Activated T-cell treated with anti-CD3 and anti-CD28 coated beads, Interleukin-2, amount 50 U/mL, for 48 hours (primary cell): ENCODE measurements around the gene SELENOM.
"Not testable (repeated sequence)": the region's sequence is repeated elsewhere in the genome, so short reads cannot be mapped to it uniquely, and the experiment has no call there.

Experiments
- DNase-seq, 2 experiments: peaks; one replicate each; pipeline ENCODE4 v3.0.0-alpha.2; 2020

SELENOM gene

DNA sequence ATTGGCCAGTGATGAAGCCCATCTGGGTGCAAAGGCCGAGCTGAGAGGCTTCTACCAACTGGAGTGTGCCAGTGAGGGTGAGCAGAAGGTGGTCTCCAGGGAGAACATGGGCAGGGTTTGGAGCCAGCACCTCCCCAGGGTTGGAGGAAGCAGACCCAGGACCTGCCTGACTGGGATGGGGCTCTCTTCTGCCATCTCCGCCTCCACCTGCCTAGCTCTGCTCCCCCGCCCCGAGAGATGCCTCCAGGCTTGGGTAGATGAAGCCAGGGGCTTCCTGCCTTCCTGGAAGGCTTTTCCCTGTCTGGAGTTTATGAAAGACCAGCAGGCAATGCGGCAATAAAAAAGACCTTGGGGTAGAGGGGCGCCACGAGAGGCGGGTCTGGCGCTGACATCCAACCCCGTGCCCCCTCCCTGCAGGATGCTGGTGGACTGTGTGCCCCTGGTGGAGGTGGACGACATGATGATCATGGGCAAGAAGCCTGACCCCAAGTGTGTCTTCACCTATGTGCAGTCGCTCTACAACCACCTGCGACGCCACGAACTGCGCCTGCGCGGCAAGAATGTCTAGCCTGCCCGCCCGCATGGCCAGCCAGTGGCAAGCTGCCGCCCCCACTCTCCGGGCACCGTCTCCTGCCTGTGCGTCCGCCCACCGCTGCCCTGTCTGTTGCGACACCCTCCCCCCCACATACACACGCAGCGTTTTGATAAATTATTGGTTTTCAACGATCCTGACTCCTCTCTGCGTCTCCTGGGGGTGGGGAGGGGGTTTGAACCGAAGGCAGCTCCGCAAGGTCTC lies 3.3 kb downstream of the SELENOM start:
- no peak for DNase-seq

DNA sequence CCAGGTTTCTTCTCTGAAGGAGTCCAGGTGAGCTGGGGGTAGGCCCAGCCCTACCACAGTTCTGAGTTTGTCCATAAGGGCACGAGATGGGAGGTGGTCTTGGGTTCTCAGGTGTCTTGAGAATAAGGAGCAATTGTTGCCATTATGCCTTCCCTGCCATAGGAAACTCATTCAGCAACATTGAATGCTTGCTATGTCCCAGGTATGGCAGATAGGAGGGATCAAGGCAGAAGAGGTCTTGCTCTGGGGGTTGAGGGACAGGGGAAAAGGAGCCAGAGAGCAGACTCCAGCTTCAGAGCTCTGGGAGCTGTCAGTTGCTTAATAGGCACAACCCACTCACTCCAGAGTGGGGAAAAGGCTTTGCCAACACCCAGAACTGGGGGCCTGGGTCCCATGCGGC lies 4.3 kb downstream of the SELENOM start:
- no peak for DNase-seq

DNA sequence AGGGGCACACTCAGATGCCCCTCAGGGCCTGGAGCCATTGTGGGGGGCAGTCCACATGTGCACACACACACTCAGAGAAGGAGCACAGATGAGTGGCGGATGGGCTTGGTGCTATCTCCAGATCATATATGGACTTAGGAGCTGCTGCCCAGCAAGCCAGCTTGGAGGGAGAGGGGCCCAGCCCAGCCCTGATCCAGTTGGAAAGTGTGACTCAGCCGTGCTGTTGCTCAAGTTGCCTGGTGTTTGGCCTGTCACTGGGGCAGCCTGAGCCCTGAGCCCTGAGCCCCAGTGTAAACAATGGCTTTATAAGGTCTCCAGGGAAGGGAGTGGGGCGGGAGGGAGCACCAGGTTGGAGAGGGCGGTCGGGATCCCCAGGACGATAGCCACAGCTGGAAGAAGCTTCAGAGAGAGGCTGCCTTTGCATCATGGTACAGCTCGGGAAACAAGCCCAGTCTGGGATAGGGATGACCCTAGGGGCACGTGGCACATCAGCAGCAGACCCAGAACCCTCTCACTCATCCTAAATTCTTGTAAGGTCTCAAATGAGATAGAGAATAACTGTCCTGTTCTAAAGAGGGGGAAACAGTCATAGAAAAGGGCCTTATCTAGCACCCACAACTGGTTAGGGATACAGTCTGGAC lies 4.8 kb downstream of the SELENOM start:
- no peak for DNase-seq

DNA sequence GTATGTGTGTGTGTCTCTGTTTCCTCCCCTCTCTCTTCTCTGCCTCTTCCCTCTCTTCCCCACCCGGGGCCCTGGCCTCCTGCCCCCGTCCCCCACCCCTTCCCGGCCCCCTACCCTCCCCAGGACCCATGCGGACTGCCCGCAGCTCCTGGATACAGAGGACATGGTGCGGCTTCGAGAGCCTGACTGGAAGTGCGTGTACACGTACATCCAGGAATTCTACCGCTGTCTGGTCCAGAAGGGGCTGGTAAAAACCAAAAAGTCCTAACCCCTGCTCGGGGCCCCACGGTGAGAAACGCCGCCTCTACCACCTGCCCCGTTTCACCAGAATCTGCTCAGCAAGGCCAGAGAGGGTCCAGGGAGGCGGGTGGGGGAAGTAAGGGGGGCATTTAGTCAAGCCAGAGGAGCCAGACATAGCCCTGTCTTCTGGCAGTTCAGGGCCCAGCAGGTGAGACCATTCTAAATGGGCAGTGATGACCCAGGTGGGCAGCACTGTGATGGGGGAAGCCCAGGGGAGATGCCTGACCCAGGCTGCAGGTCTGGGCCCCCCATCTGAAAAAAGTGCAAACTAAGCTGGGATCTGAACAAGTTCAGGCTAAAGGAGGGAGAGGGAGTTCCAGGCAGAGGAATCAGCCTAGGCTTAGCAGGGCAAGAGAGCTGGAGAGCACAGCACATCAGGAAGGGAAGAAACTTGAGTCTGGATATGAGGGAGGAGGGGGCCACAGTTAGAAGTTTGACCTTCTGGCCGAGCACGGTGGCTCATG lies 6.4 kb downstream of the SELENOM start:
- DNase-seq, result no peak

DNA sequence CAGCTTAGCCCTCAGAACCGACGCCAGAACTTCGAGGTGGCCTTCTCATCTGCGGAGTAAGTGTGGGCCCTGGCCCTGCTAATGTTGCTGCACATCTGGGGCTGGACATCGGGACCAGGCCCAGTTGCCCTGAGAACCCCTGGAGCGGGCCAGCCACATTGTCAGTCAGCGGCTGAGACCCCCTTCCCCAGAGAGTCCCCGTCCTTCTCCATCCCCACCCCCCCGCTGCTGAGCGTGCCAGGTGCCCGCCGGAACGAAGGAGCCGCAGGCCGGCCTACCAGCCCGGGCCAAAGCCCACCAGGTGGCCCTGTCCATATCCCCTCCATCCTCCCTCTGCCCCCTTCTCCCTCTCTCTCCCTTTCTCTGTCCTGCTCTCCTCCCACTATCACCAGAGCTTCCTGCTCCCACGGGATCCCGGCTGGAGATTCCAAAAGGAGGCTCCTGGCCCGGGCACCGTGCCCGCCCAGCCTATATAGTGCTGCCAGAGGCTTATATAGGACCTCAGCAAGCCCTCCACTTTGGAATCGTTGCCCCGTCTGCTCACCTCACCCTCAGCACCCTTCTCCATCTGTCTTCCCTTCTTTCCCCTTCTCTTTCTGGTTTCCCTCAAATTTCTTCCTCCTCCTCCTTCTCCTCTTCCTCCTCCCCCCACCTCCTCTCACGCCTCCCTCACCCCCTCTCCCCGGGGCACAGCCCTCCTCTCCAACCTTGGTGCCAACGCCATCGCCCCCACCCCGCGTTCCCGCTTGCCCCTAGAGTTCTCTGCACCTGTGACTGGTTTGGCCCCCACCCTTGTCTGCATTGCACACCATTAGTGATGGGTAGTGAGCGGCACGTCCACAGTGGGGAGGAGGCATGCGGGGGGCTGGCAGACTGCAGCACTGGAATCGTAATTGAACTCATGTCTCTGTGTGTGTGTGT lies 7.3 kb downstream of the SELENOM start:
- DNase-seq, result no peak

DNA sequence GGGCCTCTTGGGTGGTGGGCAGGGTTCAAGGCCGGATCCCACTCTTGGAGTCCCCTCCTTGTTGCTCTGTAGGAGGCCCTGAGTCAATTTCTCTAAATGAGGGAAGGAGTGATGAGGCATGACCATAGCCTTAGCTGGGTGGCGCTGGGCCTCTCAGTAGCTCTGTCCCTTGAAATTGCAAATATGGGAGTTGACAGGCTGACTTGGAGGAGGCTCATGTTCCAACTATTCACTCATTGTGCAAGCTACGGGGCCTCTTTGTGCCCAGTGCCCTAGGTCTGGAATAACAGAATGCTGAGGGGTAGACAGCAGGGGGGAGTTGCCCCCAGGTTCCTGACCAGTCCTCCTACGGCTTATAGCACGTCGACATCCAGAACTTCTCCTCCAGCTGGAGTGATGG lies 8.0 kb downstream of the SELENOM start:
- DNase-seq, result no peak

DNA sequence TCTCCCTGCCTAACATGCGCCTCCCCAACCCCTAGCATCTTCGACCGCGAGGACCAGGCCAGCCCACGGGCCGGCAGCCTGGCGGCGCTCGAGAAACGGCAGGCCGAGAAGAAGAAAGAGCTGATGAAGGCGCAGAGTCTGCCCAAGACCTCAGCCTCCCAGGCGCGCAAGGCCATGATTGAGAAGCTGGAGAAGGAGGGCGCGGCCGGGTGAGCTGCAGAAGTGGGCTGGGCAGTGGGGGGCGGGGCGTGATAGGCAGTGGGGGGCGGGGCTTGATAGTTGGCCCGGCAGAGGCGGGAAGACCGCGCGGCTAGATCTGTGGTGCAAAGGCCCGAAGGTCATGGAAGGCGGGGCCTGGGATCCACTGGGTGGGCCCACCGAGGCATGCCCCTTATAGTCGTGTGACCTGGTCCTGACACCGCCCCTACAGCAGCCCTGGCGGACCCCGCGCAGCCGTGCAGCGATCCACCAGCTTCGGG lies 8.7 kb downstream of the SELENOM start:
- DNase-seq, result no peak

DNA sequence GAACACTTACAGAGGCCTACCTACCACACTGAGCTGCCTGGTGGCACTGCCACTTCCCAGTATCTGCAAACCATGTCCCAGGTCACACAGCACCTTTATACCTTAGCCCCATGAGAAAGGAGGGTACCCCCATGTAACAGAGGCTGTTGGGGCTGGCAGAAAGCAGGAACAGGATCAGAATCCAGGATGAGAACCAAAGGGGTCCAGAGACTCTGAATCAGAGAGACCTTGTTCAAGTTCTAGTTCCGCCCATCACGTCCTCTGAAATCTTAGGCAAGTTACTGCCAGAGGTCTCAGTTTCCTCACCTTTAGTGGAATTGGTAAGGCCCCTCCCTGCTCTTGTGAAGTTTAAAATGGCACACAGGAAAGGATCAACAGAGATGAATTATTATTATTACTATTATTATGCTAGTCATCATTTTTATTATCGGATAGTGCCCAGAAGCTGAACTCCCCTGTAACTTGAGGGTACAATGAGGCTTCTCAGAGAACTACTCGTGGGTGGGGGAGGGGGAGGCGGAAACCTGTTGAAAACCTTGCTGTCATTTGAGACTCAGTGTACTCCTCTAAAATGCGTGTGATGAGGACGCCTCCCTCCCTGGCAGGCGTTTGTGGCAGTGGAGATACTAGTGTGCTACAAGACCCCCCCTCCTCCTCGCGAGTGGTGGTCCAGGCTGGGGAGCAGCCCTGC lies 9.3 kb downstream of the SELENOM start:
- DNase-seq, result no peak

DNA sequence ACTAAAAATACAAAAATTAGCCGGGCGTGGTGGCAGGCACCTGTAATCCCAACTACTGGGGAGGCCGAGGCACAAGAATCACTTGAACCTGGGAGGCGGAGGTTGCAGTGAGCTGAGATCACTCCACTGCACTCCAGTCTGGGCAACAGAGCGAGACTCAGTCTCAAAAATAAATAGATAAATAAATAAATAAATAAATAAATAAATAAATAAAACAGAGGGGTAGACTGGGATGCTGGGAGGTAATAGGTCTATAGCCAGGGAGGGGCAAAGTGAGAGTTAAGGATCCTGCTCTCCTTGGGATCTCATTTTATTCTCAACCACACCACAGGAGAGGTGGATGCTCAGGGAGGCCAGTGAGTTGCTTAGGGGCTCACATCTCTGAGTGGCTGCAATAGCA lies 9.8 kb downstream of the SELENOM start:
- not testable (repeated sequence) for DNase-seq

DNA sequence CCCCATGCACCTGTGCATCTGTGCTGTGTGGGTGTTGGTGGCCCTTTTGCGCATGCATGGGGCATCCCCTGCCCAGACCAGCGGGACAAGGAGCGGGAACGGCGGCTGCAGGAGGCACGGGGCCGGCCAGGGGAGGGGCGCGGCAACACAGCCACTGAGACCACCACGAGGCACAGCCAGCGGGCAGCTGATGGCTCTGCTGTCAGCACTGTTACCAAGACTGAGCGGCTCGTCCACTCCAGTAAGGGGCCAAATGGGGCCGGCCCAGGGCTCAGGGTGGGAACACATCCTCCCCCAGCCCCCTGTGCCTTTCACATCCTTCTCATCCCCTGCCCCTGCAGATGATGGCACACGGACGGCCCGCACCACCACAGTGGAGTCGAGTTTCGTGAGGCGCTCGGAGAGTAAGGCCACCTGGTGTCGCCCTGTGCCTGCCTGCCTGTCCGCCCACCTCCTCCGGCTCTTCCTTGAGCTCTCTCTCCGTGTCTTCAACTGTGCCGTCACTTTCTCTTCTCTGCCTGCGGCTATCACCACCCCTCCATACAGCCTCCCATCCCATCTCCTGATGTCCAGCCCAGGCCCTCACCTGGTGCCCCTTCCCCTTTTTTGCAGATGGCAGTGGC lies 10.6 kb downstream of the SELENOM start:
- no peak for DNase-seq

DNA sequence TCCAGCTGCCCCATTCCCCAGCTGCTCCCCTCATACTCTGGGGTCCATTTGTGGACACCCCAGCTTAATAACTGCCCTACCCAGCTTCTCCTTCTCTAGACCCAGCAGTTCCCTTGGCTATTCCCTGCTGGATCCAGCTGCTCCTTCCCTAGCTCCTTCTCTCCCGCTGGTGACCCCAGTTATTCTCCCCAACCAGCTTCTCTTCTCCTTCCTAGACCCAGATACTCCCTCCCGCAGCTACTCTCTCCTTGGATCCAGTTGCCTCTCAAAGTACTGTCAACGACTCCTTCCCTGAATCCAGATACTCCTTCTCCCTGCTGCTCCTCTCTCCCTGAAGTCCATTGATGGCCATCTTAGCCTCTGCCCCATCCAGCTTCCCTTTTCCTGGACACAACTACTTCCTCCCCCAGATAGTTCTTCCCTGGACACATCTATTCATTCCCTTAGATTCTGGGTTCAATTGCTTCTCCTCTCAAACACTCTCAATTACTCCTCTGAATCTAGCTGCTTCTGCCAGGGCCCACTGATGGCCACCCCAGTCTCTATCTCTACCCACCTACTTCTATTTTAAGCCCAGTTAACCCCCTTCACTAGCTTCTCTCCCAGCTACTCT lies 11.6 kb downstream of the SELENOM start:
- DNase-seq, result no peak

DNA sequence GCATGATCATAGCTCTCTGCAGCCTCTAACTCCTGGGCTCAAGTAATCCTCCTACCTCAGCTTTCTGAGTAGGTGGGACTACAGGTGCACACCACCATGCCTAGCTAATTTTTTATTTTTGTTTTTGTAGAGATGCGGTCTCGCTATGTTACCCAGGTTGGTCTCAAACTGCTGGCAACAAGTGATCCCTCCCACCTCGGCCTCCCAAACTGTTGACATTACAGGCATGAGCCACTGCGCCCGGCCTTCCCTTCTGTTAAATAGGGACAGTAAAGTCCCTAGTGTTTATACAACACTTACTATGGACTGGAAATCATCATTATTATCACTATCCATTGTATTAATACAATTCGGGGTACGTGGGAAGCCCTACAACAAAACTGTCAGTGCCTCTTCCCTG lies 12.6 kb downstream of the SELENOM start:
- no peak for DNase-seq

DNA sequence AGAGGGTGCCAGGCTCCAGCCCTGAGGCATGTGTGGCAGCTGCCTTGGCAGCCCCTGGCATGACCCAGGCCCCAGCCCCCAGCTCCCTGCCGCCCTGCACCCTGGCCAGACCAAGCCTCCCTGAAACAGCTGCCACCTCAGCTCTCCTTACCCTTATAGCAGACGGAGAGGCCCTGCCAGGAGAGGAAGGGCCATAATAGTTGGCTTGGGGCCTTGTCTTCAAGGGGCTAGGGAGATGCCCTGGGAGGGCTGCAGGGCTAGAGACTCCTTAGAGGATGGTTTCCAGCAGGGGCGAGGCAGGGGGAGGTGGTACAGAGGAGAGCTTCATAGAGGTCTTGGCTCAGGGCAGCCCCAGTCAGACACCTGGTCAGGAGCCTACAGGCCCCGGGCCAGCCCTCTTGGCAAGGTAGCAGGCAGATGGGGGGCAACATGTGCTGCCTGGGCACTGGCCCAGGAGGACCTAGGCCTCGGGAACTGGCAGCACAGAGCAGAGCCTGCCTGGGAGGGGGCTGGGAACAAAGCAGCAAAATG lies 13.3 kb downstream of the SELENOM start:
- no peak for DNase-seq

DNA sequence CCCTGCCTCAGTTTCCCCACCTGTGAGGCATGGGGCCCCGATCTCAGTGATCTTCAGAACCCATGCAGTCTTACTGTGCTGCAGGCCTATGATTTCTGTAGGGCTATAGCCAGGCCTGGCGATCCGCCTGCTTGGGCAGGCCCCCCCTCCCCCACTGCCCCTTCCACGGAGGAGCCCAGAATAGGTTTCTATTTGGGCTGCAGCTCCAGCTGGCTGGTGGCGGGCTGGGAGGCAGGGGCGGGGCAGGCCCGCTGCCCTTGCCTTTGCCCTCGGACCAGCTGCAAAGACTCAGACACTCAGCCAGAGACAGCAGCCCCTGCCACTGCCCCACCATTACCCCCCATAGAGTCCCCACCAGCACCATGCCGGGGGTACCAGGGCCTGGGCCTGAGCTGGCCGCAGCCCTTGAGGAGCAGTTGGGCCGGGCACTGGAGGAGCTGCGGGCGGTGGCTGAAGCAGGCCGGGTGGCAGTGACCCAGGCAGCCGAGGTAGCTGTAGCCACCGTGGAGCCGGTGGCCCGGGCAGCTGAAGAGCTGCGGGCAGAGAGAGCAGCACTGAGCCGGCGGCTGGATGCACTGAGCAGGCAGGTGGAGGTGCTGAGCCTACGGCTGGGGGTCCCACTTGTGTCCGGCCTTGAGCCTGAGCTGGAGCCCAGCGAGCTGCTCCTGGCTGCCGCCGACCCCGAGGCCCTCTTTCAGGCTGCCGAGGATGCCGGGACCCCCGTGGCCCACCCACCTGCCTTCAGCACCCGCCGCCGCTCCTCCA lies 14.1 kb downstream of the SELENOM start:
- DNase-seq, result no peak

DNA sequence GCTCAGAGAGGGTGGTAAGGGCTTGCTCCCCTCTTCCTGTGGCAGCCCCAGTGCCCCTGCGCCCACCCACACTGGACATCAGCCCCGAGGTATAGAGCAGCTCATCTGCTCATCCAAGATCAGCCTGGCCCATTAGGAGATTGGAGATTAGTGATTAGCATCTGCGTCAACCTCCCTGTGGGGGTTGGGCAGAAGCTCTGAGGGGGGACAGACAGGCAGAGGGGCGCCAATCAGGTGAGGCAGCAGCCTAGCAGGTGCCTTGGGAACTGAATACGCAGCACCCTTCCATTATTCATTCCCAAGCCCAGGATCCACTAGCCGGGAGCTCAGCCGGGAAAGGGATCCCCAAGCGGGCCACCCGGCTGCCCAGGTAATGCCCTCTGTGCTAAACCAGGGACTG lies 15.2 kb downstream of the SELENOM start:
- no peak for DNase-seq

DNA sequence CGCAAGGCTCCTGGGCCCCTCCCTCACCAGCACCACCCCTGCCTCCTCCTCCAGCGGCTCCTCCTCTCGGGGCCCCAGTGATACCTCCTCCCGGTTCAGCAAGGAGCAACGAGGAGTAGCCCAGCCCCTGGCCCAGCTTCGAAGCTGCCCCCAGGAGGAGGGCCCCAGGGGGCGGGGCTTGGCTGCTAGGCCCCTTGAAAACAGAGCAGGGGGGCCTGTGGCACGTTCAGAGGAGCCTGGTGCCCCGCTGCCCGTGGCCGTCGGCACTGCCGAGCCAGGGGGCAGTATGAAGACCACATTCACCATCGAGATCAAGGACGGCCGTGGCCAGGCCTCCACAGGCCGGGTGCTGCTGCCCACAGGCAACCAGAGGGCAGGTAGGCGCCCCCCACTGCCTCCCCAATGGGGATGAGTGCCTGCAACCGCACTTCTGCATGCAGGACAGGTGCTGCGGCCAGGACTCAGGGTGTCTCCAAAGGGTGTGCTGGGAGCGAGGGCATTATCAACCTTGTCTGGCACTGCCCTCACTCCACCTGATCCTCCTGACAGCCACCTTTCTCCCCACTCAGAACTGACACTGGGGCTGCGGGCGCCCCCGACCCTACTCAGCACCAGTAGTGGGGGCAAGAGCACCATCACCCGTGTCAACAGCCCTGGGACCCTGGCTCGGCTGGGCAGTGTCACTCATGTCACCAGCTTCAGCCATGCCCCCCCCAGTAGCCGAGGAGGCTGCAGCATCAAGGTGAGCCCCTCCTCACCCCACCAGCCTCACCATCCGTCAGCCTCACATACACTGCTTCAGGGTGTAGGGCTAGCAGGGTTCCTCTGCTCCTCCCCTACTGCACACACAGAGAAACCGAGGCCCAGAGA lies 16.0 kb downstream of the SELENOM start:
- DNase-seq, result no peak

DNA sequence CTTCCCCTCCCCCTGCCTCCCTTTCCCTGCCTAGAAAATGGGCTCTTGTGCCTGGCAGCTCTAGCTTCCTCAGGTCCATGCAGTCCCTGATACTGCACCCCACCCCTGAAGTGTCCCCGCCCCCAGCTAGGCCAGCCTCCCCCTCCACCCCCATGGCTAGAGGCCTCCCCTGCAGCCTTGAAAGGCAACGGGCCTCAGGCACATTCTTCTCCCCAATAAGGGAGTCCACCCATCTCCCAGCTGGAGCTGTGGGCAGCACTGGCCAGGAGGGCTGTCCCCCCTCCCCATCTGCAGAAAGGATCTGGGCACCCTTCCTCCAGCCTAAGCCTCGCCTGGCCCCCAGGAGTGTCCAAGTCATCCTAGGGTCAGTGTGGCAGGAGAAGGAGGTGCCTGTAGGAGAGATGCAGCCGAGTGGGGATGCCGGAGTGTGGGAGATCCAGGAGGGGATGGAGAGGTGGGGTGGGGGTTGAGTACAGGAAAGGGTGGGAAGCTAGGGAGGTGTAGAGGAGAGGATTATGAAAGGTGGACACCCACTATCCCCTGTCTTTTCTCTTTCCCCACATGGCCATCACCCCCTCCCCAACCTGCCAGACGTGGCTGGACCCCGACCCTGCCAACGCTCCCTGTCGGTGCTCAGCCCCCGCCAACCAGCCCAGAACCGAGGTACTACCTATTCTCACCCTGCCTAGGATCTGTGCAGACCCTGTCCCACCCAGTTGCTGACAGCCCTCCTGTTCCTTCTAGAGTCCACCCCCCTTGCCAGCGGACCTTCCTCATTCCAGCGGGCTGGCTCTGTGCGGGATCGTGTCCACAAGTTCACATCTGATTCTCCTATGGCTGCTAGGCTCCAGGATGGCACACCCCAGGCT lies 16.9 kb downstream of the SELENOM start:
- no peak for DNase-seq
